Brain microvascular endothelial cell (primary cell): Measurements from ENCODE around the gene CIITA.

Experiments used
- DNase-seq: peaks from one replicate; pipeline ENCODE4 v3.0.0-alpha.2; 2020
- H3K27ac ChIP-seq: fragments of 250-450 bp; sonication (Bioruptor Pico); 2 replicates; pipeline ENCODE4 v1.5.1; 2020; ENCODE audit warnings: mild to moderate bottlenecking, moderate library complexity
- H3K27me3 ChIP-seq: fragments of 250-450 bp; sonication (Bioruptor Pico); replicated peaks from 2 replicates; pipeline ENCODE4 v1.5.1; 2020; ENCODE audit warnings: mild to moderate bottlenecking
- H3K36me3 ChIP-seq: fragments of 250-450 bp; sonication (Bioruptor Pico); replicated peaks from 2 replicates; pipeline ENCODE4 v1.5.1; 2020; ENCODE audit warnings: mild to moderate bottlenecking
- H3K4me3 ChIP-seq: 2 replicates; pipeline ENCODE4 v1.5.1; 2011; ENCODE audit warnings: low read depth, mild to moderate bottlenecking, control low read depth, low read length, moderate library complexity
- in situ Hi-C: cut with HindIII; loops from 2 replicates; pipeline ENCODE4 v1.10.0; 2017; ENCODE audit warnings: low sequenced_read_pairs, low pct_ligation_motif_present
- TF ChIP-seq, protein P1 (sequence below): IDR thresholded peaks from 2 replicates; pipeline ENCODE4 v1.5.1; 2011; ENCODE audit warnings: low read depth, mild to moderate bottlenecking, moderate library complexity, low read length, control low read depth, inconsistent platforms; ENCODE audit errors: missing control alignments

CIITA gene

DNA sequence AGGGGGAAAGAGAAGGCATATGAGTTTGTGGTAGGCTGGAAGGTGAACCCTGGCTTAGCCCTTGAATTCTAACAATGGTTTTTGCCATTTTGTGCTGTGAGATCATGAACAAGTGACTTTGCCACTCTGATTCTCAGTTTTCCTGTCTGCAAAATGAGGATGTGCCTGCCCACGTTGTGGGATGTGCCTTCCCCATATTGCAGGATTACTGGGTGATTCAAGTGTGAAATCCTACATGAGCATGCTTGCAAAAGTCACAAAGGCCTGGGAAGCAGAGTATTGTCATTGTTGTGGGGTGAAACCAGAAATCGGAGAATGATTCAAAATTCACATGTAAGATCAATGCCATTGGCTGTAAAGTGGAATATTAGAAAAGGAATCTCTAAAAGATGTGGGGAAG, 29.8 kb upstream of the CIITA start:
- DNase-seq: no peak
- Histone ChIP-seq H3K4me3 (no peak overlapping the region), H3K36me3 (no peaks in the 10 kb centered on the region), H3K27me3 (no peaks in the 10 kb centered on the region), H3K27ac (no peak overlapping the region)
- TF ChIP-seq, protein P1, sequence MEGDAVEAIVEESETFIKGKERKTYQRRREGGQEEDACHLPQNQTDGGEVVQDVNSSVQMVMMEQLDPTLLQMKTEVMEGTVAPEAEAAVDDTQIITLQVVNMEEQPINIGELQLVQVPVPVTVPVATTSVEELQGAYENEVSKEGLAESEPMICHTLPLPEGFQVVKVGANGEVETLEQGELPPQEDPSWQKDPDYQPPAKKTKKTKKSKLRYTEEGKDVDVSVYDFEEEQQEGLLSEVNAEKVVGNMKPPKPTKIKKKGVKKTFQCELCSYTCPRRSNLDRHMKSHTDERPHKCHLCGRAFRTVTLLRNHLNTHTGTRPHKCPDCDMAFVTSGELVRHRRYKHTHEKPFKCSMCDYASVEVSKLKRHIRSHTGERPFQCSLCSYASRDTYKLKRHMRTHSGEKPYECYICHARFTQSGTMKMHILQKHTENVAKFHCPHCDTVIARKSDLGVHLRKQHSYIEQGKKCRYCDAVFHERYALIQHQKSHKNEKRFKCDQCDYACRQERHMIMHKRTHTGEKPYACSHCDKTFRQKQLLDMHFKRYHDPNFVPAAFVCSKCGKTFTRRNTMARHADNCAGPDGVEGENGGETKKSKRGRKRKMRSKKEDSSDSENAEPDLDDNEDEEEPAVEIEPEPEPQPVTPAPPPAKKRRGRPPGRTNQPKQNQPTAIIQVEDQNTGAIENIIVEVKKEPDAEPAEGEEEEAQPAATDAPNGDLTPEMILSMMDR: no peak
- in situ Hi-C loops: no loop called here

DNA sequence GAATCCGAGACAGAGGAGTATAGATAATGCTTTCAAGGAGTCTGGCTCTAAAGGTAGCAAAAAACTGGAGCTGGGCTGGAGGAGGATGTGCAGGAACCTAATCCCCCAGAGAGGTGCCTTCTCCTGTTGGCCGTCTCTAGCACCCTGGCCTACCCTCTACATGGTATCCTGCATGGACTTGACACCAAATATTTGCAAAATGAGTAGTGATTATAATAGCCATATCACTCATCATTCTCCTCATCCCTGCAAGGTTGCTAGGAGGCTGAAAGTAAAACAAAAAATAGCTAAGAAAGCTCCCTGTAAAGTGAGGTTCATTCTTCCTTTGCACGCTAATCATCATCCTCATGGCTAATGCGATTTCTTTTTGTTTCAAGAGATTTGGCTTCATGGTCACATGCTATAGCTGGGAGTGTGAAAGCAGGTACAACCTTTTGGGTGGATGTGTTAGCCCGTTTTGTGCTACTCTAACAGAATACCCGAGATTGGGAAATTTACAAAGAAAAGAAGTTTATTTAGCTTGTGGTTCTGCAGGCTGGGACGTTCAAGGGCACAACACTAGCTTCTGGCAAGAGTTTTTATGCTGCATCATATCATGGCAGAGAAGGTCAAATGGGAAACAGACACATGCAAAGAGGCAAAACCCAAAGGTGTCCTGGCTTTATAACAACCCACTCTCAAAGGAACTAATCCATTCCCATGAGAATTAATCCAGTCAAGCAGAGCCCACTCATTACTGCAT, 27.1 kb upstream of the CIITA start:
- in situ Hi-C loops: no loop called here
- H3K27me3 ChIP-seq: no peaks in the 10 kb centered on the region
- no peak for DNase-seq
- H3K36me3 ChIP-seq: no peaks in the 10 kb centered on the region
- TF ChIP-seq, protein P1: no peak
- no peak overlapping the region for H3K4me3 ChIP-seq
- H3K27ac ChIP-seq: no peak overlapping the region

DNA sequence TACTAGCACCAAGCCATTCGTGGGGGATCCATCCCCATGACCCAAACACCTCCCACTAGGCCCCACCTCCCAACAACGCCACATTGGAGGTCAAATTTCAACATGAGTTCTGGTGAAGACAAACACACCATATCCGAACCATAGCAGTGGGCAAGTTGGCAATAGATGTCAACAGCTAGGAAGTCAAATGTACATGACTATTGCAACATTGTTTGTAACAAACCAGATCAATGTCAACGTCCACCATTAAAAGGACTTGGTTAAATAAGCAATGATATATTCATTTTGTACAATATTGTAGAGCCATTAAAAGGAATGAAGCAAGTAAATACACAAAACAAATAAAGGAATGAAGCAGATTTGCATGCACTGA, 26.5 kb upstream of the CIITA start:
- in situ Hi-C loops: no loop called here
- DNase-seq: no peak
- TF ChIP-seq, protein P1: no peak
- Histone ChIP-seq H3K4me3 (no peak overlapping the region), H3K27ac (no peak overlapping the region), H3K27me3 (no peaks in the 10 kb centered on the region), H3K36me3 (no peaks in the 10 kb centered on the region)

DNA sequence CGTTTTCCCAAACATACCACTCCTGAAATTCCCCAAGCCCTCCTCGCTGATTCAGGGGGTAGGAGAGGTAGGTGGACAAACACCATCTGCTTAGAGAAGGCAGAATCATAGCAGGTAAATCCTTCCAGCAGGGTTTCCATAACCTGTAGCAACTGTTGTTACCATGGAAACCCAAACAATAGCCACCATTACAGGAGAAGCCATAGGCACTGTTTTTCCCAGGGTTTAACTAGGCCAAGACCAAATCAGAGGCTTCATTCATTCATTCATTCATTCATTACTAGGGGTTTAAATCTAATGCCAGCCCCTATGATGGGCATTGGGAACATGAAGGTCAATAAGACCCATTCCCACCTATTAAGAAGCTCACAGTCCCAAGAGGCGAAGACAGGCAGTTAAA, 25.5 kb upstream of the CIITA start:
- Histone ChIP-seq H3K4me3 (no peak overlapping the region), H3K27me3 (no peaks in the 10 kb centered on the region), H3K36me3 (no peaks in the 10 kb centered on the region), H3K27ac (no peak overlapping the region)
- TF ChIP-seq, protein P1: no peak
- in situ Hi-C loops: no loop called here
- no peak for DNase-seq

DNA sequence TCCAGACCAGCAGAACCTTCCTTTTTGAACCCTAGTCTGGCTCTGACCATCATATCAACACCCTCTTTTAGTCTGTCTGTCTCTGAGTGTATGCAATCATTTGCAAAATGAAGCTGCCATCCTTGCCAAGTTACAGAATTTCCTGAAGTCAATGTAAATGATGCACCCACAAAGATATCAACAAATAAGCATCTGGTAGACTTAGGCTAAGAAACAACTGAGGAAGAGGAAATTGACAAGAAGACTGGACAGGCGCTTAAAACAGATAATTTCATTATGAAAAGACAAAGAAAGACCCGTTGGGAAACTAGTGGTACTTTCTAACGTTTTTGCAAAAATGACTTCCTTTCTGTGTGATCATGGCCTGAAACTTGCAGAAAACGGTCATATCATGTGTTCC, 24.7 kb upstream of the CIITA start:
- TF ChIP-seq, protein P1: no peak
- no peaks in the 10 kb centered on the region for H3K36me3 ChIP-seq
- H3K27ac ChIP-seq: no peak overlapping the region
- no peak overlapping the region for H3K4me3 ChIP-seq
- H3K27me3 ChIP-seq: no peaks in the 10 kb centered on the region
- in situ Hi-C loops: no loop called here
- no peak for DNase-seq

DNA sequence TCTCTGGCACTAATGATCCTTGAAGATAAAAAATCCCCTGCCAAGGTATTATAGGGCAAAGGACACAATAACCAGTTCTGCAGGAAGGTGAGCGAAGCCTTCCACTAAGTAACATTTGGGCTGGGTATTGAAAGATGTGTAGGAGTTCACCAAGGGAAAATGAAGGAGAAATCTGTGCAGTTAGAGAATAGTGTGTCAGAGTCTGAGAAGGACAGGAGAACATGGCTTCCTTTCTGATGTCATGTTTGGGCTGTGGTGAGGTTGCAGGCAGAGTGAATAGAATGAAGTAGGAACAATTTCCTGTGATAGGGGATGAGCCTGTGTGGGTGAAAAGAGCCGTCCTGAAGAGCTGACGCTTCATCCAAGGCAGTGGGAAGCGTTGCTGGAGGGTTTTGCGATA, 24.1 kb upstream of the CIITA start:
- Histone ChIP-seq H3K4me3 (no peak overlapping the region), H3K27ac (no peak overlapping the region), H3K27me3 (no peaks in the 10 kb centered on the region), H3K36me3 (no peaks in the 10 kb centered on the region)
- DNase-seq: no peak
- TF ChIP-seq, protein P1: no peak
- in situ Hi-C loops: no loop called here
